ENCODE measurements around the gene OPCML.

OPCML gene

DNA sequence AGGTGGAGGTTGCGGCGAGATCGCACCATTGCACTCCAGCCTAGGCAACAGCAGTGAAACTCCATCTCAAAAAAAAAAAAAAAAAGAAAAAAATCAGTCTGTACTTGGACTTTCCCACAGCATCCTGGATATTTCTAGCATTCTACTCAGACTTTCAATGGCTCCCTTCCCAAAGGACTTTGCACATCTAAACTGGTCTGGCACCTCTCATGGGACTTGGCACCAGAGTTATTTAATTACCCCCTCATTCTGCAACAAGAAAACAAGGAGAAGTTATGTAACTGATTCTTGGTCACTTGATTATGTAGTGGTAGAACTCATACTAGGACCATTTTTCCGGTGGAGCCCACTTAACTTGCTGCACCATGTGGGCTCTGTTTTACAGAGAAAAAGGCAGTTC is 519.5 kb downstream of the OPCML start:
- DNase-seq, result no peak

- DNase-seq, result no peak
Measured at GRCh38 chr11:133011604-133012003, 520.7 kb downstream of the OPCML start.

GRCh38 chr11:133007027-133007584 is 525.2 kb downstream of the OPCML start:
- no peak for DNase-seq

- no peak for DNase-seq
Measured at GRCh38 chr11:133004369-133004768, 527.9 kb downstream of the OPCML start.

- no peak for DNase-seq
Measured at GRCh38 chr11:132999516-132999915, 532.8 kb downstream of the OPCML start.

GRCh38 chr11:132999031-132999430 is 533.3 kb downstream of the OPCML start:
- no peak for DNase-seq

DNA sequence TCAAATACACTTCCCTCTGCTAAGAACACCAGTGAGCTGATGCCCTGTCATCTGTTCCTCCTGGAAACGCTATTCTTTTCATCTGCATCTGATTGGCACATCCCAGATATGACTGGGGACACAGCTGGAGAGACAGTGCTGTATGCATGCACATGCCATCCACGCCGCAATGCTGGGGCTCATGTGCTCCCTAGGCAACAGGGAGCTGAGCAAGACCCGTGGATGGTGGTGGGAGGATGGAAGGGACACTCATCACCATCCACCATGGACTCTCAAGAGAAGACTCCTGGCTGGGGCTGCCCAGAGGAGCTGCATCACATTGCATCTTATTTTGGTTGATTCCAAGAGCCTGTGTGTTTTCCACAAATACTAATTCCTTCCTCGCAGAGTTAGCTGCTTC is 534.9 kb downstream of the OPCML start:
- no peak for DNase-seq

GRCh38 chr11:132994966-132995365 is 537.3 kb downstream of the OPCML start:
- DNase-seq, result no peak

DNA sequence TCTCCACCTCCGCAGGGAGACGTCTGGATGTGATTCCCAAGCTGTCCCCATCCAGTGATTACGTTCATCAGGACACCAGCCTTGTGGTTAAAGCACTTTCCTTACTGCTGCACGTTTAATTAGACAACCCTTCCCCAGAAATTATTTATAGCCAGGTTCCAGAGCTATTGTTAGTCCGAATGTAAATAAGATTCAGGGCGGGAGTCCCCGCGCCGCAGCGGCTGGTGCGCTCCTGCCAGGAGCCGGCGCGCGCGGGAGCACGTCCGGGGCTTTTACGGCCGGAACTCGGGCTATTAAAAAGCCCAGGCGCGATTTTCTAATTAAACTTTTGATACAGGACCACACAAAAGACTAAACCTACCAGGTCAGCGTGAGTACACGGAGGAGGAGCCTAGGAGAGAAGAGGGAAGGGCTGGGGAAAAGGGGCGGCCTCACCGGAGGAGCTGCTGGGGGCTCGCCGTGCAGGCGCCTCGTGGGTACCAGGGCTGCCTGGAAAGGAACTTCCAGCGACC is 538.3 kb downstream of the OPCML start:
- DNase-seq, result no peak

GRCh38 chr11:132992838-132993631 is 539.3 kb downstream of the OPCML start:
- no peak for DNase-seq

- DNase-seq, result no peak
Measured at GRCh38 chr11:132988411-132988810, 543.9 kb downstream of the OPCML start.

DNA sequence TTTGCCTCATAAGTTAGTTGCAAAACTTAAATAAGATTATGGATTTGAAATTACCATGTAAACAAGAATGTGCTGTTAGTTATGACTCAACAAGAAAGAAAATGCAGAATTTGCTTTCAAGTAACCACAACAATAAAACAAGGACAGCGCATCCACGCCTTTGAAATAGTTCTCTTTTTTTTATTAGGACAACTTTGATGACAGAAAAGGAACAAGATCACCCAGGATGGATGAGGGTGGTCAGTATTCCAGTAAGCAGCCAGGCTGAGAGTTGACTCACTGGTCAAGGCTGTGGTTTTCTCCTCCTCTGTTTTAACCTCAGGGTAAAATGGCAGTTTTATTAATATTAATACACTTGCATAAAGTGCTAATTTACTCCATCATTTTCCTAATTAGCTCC is 544.4 kb downstream of the OPCML start:
- no peak for DNase-seq

- no peak for DNase-seq
Measured at GRCh38 chr11:132983641-132983978, 548.7 kb downstream of the OPCML start.

DNA sequence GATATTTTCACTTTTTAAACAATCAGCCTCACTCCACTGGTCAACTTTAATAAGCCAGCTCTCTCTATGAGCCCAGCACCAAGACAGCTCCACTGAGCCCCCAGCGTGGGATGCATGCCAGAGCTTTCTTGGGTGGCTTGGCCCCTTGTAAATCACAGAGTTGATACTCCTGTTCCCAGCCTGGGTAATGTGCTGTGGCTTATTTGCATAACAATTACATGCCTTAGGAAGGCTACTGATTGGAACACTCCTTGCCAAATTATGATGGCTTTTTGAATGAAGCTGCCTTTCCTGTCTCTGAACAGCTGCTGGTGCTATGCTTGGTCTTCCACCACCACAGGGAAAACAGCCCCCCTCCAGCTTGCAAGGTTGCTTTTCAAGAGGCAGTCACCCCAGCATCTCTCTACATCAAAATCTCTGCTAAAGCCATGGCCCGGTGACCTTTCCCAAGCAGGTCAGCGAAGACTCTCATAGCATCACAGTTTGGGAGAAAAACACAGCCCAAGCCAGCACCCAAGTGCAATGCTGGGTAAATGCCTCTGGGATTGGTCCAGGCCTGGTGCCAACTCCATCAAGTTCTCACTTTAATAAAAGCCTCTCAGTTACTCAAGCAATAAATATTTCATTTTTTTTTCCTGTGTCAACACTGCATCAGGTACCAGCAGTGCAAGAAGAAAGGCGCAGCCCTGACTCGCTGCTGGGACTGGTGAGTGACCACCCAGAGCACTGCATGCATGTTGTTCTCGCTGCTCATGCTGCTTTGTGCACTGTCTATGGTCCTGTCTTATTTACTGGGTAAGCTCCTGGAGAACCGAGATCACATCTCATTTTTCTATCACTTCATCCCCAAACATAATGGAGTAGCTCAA is 549.3 kb downstream of the OPCML start:
- DNase-seq, result no peak

- no peak for DNase-seq
Measured at GRCh38 chr11:132981131-132981956, 551.0 kb downstream of the OPCML start.

- no peak for DNase-seq
Measured at GRCh38 chr11:132980670-132981069, 551.6 kb downstream of the OPCML start.

DNA sequence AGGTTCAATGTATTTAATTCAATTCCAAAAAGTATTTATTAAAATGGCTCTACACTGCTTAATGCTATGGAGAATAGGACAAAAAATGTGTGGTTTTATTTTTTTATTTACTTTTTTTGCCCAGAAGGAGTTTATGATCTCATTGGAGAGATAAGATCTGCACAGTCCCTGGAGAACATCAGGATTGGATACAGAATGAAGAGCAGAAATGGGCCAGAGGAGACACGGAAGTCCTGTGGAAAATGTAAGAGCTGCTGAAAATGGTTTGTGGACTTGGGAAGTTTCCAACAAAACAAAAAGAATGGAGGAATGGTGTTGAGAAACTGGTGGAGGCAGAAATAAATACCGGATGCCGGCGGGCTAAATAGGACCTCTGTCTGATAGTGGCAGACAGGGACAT is 554.6 kb downstream of the OPCML start:
- no peak for DNase-seq

DNA sequence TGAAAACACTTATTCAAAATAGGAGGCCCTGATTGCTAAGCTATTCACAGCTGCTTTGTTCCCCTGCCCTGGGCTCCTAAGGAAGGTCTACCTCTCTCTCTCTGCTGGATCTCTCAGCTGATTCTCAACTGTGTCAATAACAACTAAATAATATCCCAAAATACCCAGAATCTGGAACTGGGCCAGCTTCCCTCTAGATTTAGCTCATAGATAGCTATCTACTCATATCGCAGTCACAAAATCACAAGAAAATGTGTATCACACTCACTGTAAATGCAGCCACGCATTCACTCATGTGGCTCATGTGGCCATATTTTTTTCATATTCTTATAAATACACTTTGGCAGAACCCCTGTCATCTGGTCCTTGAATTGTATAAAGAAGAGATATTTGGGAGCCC is 555.1 kb downstream of the OPCML start:
- DNase-seq, result no peak

- no peak for DNase-seq
Measured at GRCh38 chr11:132976115-132976514, 556.2 kb downstream of the OPCML start.

GRCh38 chr11:132973686-132974085 is 558.6 kb downstream of the OPCML start:
- no peak for DNase-seq

- no peak for DNase-seq
Measured at GRCh38 chr11:132972565-132972964, 559.7 kb downstream of the OPCML start.

- no peak for DNase-seq
Measured at GRCh38 chr11:132971351-132971750, 561.0 kb downstream of the OPCML start.

- DNase-seq, result no peak
Measured at GRCh38 chr11:132969892-132970291, 562.4 kb downstream of the OPCML start.

All from OCI-M1 (cell line).